H1 (cell line): Measurements from ENCODE around the gene TNFAIP8L3. TPM values are rescaled to one million over a fixed set of nuclear protein-coding genes. Genes with fewer than 3 reads are reported as not detected.

Source experiments
- CEBPB ChIP-seq: IDR thresholded peaks from 2 replicates; pipeline ENCODE4 v1.6.1; 2012; ENCODE audit warnings: low read depth, low read length
- CHD7 ChIP-seq: fragments of 300-600 bp; sonication (generic); IDR thresholded peaks from 2 replicates; pipeline ENCODE4 v1.7.1; 2012; ENCODE audit warnings: low read length, moderate library complexity, mild to moderate bottlenecking, inconsistent platforms; ENCODE audit not compliant: insufficient replicate concordance
- EZH2 ChIP-seq: fragments of 200-600 bp; sonication (generic); IDR thresholded peaks from 2 replicates; pipeline ENCODE4 v1.7.1; 2012; ENCODE audit warnings: low read depth, mild to moderate bottlenecking, moderate library complexity, low read length, inconsistent platforms; ENCODE audit not compliant: severe bottlenecking
- HDAC6 ChIP-seq: IDR thresholded peaks from one replicate; pipeline ENCODE4 v1.7.1; 2012; ENCODE audit warnings: low read depth, mild to moderate bottlenecking, inconsistent platforms, low read length, moderate library complexity
- KDM4A ChIP-seq: IDR thresholded peaks from one replicate; pipeline ENCODE4 v1.7.1; 2012; ENCODE audit warnings: low read depth, mild to moderate bottlenecking, moderate library complexity, low read length, inconsistent platforms; ENCODE audit not compliant: severe bottlenecking
- POU5F1 ChIP-seq: IDR thresholded peaks from 2 replicates; pipeline ENCODE4 v1.6.1; 2011; ENCODE audit warnings: low read depth, mild to moderate bottlenecking, low read length, moderate library complexity
- TAF1 ChIP-seq: IDR thresholded peaks from 2 replicates; pipeline ENCODE4 v1.6.1; 2011; ENCODE audit warnings: mild to moderate bottlenecking, low read depth, low read length
- polyA plus RNA-seq, 7 experiments: library from polyadenylated mRNA; depleted of rRNA in 3 of 7; stranded (reverse) in 5 of 7; unstranded in 2 of 7; fragments of >200 nt in 5 of 7; fragments of 200-250 nt in 2 of 7; gene quantifications; 1 replicate in 5 of 7; 2 replicates in 1 of 7; 4 replicates in 1 of 7; pipeline versions ENCODE4 v1.2.1 to v1.2.3, GENCODE V29; 2011 to 2013; ENCODE audit warnings: missing spikeins in 2 of 7, mixed read lengths in 2 of 7
- total RNA-seq: library from RNA; stranded (reverse); fragmentation: NEBNext Ultra II Directional; extraction: Animal tissue kit (Norgen Biotek cat#: 25700); gene quantifications from 2 replicates; pipeline ENCODE4 v1.2.1, GENCODE V29; 2021
- TF ChIP-seq, protein P1 (sequence below): IDR thresholded peaks from 2 replicates; pipeline ENCODE4 v1.6.1; 2011; ENCODE audit warnings: low read length, improper control_type of control experiment

The TNFAIP8L3 gene
- total and polyA plus RNA-seq, 2 of the 8 experiments (the other 6 are each of a cell fraction or from before 2014, with no cell fraction given), result 0.23 to 0.67 TPM

GRCh38 chr15:51134416-51135199 lies 39.9 kb upstream of the TNFAIP8L3 start (continued):
- no peak for TF ChIP-seq CHD7
- no peak for TF ChIP-seq EZH2
- TF ChIP-seq, protein P1, sequence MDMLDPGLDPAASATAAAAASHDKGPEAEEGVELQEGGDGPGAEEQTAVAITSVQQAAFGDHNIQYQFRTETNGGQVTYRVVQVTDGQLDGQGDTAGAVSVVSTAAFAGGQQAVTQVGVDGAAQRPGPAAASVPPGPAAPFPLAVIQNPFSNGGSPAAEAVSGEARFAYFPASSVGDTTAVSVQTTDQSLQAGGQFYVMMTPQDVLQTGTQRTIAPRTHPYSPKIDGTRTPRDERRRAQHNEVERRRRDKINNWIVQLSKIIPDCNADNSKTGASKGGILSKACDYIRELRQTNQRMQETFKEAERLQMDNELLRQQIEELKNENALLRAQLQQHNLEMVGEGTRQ, result no peak
- no peak for TF ChIP-seq CEBPB
- no peak for TF ChIP-seq TAF1
- TF ChIP-seq HDAC6, result no peak
- TF ChIP-seq KDM4A, result no peak
- TF ChIP-seq POU5F1, result no peak
- TF ChIP-seq, all 59 proteins: peak for 0
